Erythroblast (primary cell): Measurements from ENCODE around the gene KHDC1L.

Source experiments
- DNase-seq, 2 experiments: peaks; one replicate each; lab custom pipeline; 2025; lab: John Stamatoyannopoulos, UW
- GATA1 ChIP-seq: IDR thresholded peaks from 2 replicates; pipeline ENCODE4 v1.6.1; 2011; ENCODE audit warnings: low read depth, mild to moderate bottlenecking, control low read depth, low read length, moderate library complexity
- POLR2A ChIP-seq: IDR thresholded peaks from 2 replicates; pipeline ENCODE4 v1.6.1; 2011; ENCODE audit warnings: mild to moderate bottlenecking, low read length

KHDC1L gene

DNA sequence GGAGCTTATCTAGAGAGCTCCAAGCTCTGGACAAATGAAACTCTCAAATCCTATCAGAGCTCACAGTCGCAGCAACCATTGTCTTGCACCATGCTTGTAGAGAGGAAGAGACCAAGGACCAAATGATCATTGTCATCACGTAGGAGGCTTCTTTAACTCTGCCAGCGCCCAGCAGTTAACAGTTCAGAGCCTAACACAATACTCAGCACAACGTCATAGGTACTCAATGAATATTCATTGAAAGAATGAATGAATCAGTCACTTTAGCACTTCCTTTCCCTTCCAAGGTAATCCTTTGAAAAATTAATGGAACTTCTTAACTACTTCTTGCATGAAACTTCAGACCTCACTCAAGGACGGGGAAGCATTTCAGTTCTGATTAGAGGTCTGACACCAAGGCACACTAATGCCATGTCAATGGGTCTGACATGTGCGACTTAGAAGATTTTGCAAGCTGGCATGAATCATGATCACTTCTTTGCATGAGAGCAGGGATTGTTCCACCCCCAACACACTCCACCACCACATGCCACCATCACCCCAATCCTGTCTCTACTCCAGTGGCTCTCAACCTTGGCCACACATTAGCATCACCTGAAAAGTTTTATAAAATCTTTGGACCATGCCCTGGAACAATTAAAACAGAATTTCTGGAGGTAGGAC is 45.1 kb downstream of the KHDC1L start:
- TF ChIP-seq GATA1 (no peak), POLR2A (no peak)
- no peak for DNase-seq

DNA sequence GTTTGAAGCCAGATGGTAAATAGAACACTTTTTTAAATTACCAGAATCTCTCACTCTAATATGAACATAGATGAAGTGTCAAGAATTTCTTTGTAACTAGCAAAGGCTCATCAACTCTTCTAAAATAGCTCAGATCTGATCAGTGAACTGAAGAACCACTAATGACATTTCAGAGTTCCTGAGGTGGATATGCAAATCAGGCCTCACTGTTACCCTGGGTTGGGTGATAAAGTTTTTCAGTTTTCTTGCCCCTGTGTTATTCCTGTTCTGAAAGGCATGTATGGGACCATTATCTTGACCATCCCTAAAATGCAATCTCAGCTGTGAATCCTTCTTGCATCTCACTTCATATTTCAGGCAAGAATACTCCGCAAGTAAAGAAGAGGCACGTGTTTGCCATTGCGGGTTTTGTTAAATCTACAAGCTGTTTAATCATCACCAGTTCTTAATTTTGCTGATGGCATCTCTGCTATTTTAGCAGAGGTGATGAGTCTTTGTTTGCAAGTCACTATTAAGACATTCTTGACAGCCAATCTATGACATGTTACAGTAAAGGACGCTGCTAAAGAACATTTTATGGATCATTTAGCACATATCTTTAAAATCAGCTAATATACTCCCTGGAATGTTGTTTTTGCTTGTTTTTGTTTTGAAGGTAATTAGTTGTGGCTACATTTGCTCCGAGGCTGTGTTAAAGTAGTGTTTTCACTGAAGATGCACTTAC is 47.9 kb downstream of the KHDC1L start:
- DNase-seq = no peak
- TF ChIP-seq POLR2A (no peak), GATA1 (no peak)

DNA sequence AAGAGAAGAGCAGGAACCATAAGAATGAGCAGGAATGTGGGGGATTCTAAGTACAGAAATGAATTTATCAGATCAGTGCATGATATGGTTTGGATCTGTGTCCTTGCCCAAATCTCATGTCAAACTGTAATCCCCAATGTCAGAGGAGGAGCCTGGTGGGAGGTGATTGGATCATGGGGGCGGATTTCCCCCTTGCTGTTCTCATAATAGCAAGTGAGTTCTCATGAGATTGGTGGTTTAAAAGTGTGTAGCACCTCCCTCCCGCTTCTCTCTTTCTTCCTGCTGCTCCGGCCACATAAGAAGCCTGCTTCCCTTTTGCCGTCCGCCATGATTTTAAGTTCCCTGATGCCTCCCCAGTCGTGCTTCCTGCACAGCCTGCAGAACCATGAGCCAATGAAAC is 49.2 kb downstream of the KHDC1L start:
- TF ChIP-seq POLR2A = no peak
- no peak for TF ChIP-seq GATA1

DNA sequence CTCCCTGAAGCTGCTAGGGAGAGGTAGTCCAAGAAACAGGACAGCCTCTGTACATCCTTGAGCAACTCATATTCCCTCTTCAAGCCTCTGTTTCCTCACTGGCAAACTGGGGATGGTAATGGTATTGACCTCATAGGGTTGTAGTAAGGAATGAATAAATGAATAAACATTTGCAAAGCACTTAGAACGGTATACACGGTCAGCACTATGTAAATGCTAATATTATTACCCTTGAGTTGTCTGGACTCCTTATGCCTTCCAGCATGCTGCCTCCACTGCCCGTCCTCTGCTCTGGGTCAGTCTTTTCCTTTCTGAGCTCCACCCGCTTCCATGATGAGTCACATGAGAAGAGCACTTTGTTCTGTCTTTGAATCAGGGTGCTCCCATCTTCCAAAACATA is 50.6 kb downstream of the KHDC1L start:
- TF ChIP-seq GATA1 (no peak), POLR2A (no peak)
- DNase-seq = no peak

More for the DNA sequence above, 49.2 kb downstream of the KHDC1L start:
- no peak for DNase-seq
